GM12801 (cell line): ENCODE results near the gene MTTP.

Experiments
- CTCF ChIP-seq: IDR thresholded peaks from one replicate; pipeline ENCODE4 v1.5.1; 2011; ENCODE audit warnings: control low read depth; ENCODE audit not compliant: insufficient read length; ENCODE audit errors: extremely low read depth

MTTP gene

GRCh38 chr4:99594818-99595217 is 20.2 kb downstream of the MTTP start:
- TF ChIP-seq CTCF = no peak

- no peak for TF ChIP-seq CTCF
These were observed 32.1 kb downstream of the MTTP start for GRCh38 chr4:99606716-99607115.

DNA sequence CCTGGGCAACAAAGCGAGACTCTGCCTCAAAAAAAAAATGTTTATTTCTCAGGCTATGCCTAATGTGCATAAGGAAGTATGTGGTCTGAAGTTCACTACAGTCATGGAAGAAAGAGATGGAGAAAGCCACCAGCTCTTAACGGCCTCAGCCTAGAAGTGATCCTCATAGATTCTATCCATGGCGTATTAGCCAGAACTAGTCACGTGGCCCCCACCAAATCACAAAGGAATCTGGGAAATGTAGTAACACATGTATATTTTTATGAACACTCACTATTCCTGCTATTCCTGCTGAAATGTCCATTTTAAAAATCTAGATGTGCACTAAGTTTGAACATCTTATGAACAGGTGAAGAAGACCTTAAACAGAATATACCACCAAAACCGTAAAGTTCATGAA is 33.8 kb downstream of the MTTP start:
- TF ChIP-seq CTCF = no peak

GRCh38 chr4:99610605-99611175 is 36.1 kb downstream of the MTTP start:
- no peak for TF ChIP-seq CTCF

GRCh38 chr4:99612281-99612680 is 37.7 kb downstream of the MTTP start:
- no peak for TF ChIP-seq CTCF

- TF ChIP-seq CTCF = no peak
These were observed 38.1 kb downstream of the MTTP start for GRCh38 chr4:99612704-99613103.

DNA sequence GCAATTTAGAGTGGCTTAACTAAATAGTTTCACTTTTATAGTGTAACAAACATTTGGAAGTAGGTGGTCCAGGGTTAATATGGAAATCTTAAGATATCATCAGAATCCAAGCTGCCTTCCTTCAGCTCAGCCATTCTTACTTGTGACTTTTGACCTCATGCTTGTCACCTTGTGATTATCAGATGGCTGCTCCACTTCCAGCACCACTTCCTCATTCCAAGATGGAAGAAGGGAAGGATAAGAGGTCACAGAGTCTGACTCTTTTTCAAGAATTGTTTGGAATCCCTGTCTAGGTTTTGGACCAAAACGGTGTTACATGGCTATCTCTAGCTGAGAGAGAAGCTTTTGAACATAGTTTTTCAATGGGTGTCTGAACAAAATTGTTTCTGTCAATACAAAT is 39.9 kb downstream of the MTTP start:
- no peak for TF ChIP-seq CTCF
